GM18499 (cell line): Measurements from ENCODE around the gene PRR19.

Experiments used
- ATAC-seq: cut with Tn5 transposase; IDR thresholded peaks from one replicate; pipeline ENCODE4 v1.9.1; 2021; ENCODE audit warnings: moderate number of reproducible peaks; ENCODE audit not compliant: insufficient read depth, unreplicated experiment

PRR19 gene

GRCh38 chr19:42270346-42271044, 31.4 kb upstream of the PRR19 start:
- no peak for ATAC-seq

DNA sequence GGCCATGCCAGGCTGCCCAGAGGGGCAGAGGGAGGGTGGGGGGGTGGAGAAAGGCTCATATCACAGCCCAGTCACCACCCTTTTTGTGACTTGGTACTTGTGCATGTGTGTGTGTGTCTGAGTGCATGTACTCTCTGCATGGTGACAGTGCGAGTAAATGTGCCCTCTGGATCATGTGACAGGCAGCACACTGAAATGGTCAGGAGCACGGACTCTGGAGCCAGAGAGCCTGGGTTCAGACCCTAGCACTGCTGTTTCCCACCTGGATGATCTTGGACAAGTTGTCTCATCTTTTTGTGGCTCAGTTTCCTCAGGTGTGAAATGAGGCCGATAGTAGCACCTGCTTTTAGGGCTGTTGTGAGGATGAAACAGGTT, 30.9 kb upstream of the PRR19 start:
- no peak for ATAC-seq

DNA sequence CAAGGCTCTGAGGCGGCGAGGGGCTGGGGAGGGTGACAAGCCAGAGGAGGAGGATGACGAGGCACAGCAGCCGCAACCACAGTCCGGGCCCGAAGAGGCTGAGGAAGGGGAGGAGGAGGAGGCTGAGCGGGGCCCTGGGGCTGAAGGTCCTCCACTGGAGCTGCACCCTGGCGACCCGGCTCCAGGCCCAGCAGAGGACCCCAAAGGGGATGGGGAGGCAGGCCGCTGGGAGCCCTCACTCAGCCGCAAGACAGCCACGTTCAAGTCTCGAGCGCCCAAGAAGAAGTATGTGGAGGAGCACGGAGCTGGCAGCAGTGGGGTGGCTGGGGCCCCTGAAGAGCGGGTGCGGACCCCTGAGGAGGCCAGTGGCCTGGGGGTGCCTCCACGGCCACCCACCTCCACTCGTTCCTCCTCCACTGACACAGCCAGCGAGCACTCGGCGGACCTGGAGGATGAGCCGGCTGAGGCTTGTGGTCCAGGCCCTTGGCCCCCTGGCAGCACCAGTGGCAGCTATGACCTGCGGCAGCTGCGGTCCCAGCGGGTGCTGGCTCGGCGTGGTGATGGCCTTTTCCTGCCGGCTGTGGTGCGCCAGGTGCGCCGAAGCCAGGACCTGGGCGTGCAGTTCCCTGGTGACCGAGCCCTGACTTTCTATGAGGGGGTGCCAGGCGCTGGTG, 29.9 kb upstream of the PRR19 start:
- no peak for ATAC-seq

DNA sequence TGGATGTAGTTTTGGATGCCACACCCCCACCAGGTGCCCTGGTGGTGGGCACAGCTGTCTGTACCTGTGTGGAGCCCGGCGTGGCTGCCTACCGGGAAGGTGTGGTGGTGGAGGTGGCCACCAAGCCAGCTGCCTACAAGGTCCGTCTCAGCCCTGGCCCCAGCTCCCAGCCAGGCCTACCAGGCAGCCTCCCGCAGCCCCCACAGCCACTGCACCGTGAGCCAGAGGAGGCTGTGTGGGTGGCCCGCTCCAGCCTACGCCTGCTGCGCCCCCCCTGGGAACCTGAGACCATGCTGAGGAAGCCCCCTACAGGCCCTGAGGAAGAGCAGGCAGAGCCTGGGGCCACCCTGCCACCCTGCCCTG, 29.4 kb upstream of the PRR19 start:
- no peak for ATAC-seq

DNA sequence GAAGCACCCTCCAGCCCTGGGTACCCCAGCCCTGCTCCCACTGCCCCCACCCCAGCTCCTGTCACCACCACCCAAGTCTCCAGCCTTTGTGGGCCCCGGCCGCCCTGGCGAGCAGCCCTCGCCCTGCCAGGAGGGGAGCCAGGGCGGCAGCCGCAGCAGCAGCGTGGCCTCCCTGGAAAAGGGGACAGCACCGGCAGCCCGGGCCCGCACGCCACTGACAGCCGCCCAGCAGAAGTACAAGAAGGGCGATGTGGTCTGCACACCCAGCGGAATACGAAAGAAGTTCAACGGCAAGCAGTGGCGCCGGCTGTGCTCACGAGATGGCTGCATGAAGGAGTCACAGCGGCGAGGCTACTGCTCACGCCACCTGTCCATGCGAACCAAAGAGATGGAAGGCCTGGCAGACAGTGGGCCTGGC, 28.9 kb upstream of the PRR19 start:
- ATAC-seq, result no peak

DNA sequence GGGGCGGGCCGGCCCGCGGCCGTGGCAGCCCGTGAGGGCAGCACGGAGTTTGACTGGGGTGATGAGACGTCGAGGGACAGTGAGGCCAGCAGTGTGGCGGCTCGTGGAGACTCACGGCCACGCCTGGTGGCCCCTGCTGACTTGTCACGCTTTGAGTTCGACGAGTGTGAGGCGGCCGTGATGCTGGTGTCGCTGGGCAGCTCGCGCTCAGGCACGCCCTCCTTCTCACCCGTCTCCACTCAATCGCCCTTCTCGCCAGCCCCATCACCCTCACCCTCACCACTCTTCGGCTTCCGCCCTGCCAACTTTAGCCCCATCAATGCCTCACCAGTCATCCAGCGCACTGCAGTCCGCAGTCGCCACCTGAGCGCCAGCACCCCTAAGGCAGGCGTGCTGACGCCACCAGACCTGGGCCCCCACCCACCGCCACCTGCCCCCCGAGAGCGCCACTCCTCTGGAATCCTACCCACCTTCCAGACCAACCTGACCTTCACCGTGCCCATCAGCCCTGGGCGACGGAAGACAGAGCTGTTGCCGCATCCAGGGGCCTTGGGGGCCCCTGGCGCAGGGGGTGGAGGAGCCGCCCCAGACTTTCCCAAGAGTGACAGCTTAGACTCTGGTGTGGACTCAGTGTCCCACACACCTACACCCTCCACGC, 28.4 kb upstream of the PRR19 start:
- no peak for ATAC-seq

- no peak for ATAC-seq
These were observed 27.8 kb upstream of the PRR19 start for GRCh38 chr19:42274065-42274682.

- no peak for ATAC-seq
These were observed 26.8 kb upstream of the PRR19 start for GRCh38 chr19:42275103-42275502.

- no peak for ATAC-seq
These were observed 26.4 kb upstream of the PRR19 start for GRCh38 chr19:42275517-42275916.

DNA sequence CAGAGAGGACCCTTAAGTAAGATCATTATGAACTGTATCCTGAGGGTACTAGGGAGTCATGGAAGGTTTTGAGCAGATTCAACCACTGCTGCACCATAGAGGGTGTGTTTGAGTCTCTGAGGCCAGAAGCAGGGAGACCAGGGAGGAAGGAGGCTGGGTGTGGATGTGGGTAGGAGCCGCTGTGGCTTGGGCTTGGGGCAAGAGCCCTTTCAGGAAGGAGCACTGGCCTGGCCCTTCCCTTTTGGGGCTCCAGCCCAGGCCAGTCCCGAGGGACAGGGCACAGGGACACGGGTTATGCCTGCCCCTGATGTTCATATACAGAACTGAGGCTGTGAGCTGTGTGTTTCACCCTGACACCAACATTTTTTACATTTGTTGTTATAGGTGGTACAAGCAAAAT, 25.6 kb upstream of the PRR19 start:
- no peak for ATAC-seq

- no peak for ATAC-seq
These were observed 25.1 kb upstream of the PRR19 start for GRCh38 chr19:42276821-42277220.

- ATAC-seq, result no peak
These were observed 24.0 kb upstream of the PRR19 start for GRCh38 chr19:42277821-42278451.

GRCh38 chr19:42278452-42279154, 23.3 kb upstream of the PRR19 start:
- ATAC-seq, result no peak

- ATAC-seq, result no peak
These were observed 22.6 kb upstream of the PRR19 start for GRCh38 chr19:42279155-42279901.

DNA sequence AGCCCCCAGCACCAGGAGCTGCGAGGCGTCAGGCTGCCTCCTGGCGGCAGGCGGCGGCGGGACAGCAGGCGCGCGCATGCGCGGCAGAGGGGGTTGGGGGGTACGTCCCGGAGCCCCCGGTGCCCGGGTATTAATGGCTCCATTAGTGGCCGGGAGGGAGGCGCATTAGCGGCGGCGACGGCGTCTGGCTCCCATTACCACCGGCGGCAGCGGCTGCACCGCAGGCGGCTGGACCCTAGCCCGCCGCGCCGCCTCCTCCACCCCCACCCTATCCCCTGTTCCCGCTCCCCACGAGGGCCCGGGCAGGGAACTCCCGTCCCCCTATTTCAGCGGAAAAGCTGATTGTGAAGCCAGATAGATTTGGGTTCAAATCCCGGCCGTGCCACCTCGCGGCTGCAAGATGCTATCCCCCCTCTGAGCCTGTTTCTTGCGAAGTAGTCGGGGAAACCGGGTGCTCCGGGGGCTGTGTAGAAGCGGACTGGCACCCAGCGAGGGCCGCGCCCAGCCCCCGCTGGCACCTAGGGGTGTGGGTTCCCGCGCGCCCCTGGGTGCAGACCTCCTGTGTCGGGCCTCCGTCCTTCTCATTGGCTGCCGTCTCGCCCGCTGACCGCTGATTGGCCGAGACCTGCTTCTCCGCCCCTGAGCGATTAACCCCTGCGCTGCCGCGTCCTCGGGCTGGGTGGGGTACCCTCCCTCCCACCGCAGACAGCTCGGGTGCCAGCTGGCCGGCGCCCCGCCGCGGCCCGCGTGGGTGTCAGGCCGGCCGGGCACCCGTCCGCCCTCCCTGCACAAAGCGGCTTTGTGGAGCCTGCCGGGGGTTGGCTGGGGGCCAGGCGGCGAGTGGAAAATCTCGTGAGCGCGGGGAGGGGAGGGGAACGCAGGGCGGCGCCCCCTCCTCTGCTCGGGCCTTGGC, 21.8 kb upstream of the PRR19 start:
- no peak for ATAC-seq

DNA sequence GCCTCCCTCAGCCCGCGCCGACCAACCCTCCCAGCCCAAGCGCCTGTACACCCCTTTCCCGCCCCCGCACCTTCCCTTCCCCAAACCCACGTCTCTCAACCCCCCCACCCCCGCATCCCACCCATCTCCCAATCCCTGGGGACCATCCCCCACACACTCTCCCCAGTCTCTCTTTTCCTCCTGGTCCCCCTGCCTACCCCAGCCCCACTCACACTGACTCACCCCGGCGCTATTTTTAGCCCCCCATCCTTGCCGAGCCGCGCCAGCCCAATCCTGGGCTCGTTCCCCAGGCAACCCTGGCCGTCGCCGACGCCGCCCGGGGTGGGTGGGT, 21.2 kb upstream of the PRR19 start:
- ATAC-seq, result no peak

GRCh38 chr19:42281146-42281826, 20.6 kb upstream of the PRR19 start:
- ATAC-seq, result no peak
